SK-N-SH (cell line): ENCODE results near the gene HIF1A. TPM values are rescaled to one million over a fixed set of nuclear protein-coding genes. Genes with fewer than 3 reads are reported as not detected.

Experiments
- CTCF ChIA-PET: fragments of 300-600, 350-600 bp; formaldehyde crosslinking; extraction: SDS; loops from one replicate; lab custom pipeline; 2021; lab: Yijun Ruan, JAX
- POLR2A ChIA-PET: fragments of 350-600 bp; sonication (Branson Sonifier 250); formaldehyde crosslinking; extraction: SDS; loops from one replicate; lab custom pipeline; 2020; ENCODE audit warnings: antibody characterized with exemption, inconsistent platforms; lab: Yijun Ruan, JAX
- DNase-seq: peaks from one replicate; pipeline ENCODE4 v3.0.0; 2012
- H2AFZ ChIP-seq: fragments of 200-600 bp; sonication (generic); 2 replicates; pipeline ENCODE4 v1.8.1; 2016; ENCODE audit warnings: antibody characterized with exemption, mild to moderate bottlenecking, low read depth
- H3F3A ChIP-seq: fragments of 200-600 bp; sonication (generic); replicated peaks from 2 replicates; pipeline ENCODE3; 2016; ENCODE audit warnings: antibody characterized with exemption, mild to moderate bottlenecking; ENCODE audit not compliant: insufficient read depth
- H3K27ac ChIP-seq, 2 experiments: fragments of 200-500 bp in 1 of 2; fragments of 200-600 bp in 1 of 2; sonication (Bioruptor generic) in 1 of 2; sonication (generic), shearing (Covaris generic) in 1 of 2; 2 replicates each; pipeline versions ENCODE4 v1.5.1 to v1.6.1; 2014 to 2016; ENCODE audit warnings: low read depth in 2 of 2, inconsistent platforms in 1 of 2, low read length in 1 of 2, mild to moderate bottlenecking in 1 of 2, mixed read lengths in 1 of 2
- H3K27me3 ChIP-seq: fragments of 200-600 bp; sonication (generic), shearing (Covaris generic); 2 replicates; pipeline ENCODE4 v1.6.1; 2016; ENCODE audit warnings: mixed run types; ENCODE audit not compliant: insufficient read depth
- H3K36me3 ChIP-seq, 2 experiments: fragments of 200-500 bp in 1 of 2; fragments of 200-600 bp in 1 of 2; sonication (Bioruptor generic) in 1 of 2; sonication (generic) in 1 of 2; replicated peaks in 1 of 2; 2 replicates each; pipeline versions ENCODE3 to v1.5.1; 2014 to 2016; ENCODE audit warnings: low read length in 1 of 2, mild to moderate bottlenecking in 1 of 2; ENCODE audit not compliant: insufficient read depth in 2 of 2, control insufficient read depth in 1 of 2
- H3K4me1 ChIP-seq, 2 experiments: fragments of 200-500 bp in 1 of 2; fragments of 200-600 bp in 1 of 2; sonication (Bioruptor generic) in 1 of 2; sonication (generic), shearing (Covaris generic) in 1 of 2; 2 replicates each; pipeline versions ENCODE4 v1.5.1 to v1.6.1; 2014 to 2016; ENCODE audit warnings: low read depth in 1 of 2, low read length in 1 of 2, mixed run types in 1 of 2; ENCODE audit not compliant: insufficient read depth in 2 of 2, control insufficient read depth in 1 of 2
- H3K4me2 ChIP-seq: fragments of 200-600 bp; sonication (generic), shearing (Covaris generic); 2 replicates; pipeline ENCODE4 v1.6.1; 2017; ENCODE audit warnings: mixed run types
- H3K4me3 ChIP-seq, 2 experiments: fragments of 200-500 bp in 1 of 2; fragments of 200-600 bp in 1 of 2; sonication (Bioruptor generic) in 1 of 2; sonication (generic), shearing (Covaris generic) in 1 of 2; 2 replicates each; pipeline versions ENCODE4 v1.5.1 to v1.8.1; 2014 to 2016; ENCODE audit warnings: low read depth in 2 of 2, inconsistent platforms in 1 of 2, low read length in 1 of 2, mild to moderate bottlenecking in 1 of 2, mixed read lengths in 1 of 2, moderate library complexity in 1 of 2
- H3K79me2 ChIP-seq: fragments of 200-600 bp; sonication (generic); 2 replicates; pipeline ENCODE4 v1.8.1; 2017; ENCODE audit warnings: mild to moderate bottlenecking; ENCODE audit not compliant: insufficient read depth
- H3K9ac ChIP-seq: fragments of 200-600 bp; sonication (generic); 2 replicates; pipeline ENCODE4 v1.6.1; 2017; ENCODE audit warnings: mixed run types
- H3K9me2 ChIP-seq: fragments of 200-600 bp; sonication (generic); 2 replicates; pipeline ENCODE4 v1.6.1; 2017; ENCODE audit warnings: mixed run types
- H3K9me3 ChIP-seq: fragments of 200-600 bp; sonication (generic); 2 replicates; pipeline ENCODE4 v1.6.1; 2017; ENCODE audit warnings: mixed run types, mild to moderate bottlenecking, moderate library complexity
- H4K20me1 ChIP-seq: fragments of 200-600 bp; sonication (generic); 2 replicates; pipeline ENCODE4 v1.6.1; 2017; ENCODE audit warnings: mild to moderate bottlenecking, mixed run types; ENCODE audit not compliant: insufficient read depth
- CHD2 ChIP-seq: fragments of 150-350 bp; IDR thresholded peaks from 2 replicates; pipeline ENCODE4 v1.6.1; 2018; ENCODE audit warnings: low read length; ENCODE audit not compliant: partially characterized antibody
- ELF1 ChIP-seq: IDR thresholded peaks from 2 replicates; pipeline ENCODE4 v1.4.0; 2012
- EP300 ChIP-seq, 2 experiments: IDR thresholded peaks; 2 replicates each; pipeline versions ENCODE4 v1.4.0 to v1.6.1; 2012; ENCODE audit warnings: borderline replicate concordance in 1 of 2, low read depth in 1 of 2, low read length in 1 of 2
- EZH2phosphoT487 ChIP-seq: fragments of 200-600 bp; sonication (generic); IDR thresholded peaks from 2 replicates; pipeline ENCODE4 v1.6.1; 2017; ENCODE audit warnings: low read depth, mixed run types, mild to moderate bottlenecking, antibody characterized with exemption, moderate library complexity, borderline replicate concordance
- FOXM1 ChIP-seq: IDR thresholded peaks from 2 replicates; pipeline ENCODE4 v1.4.0; 2012; ENCODE audit warnings: low read depth, mild to moderate bottlenecking
- GABPA ChIP-seq: IDR thresholded peaks from 2 replicates; pipeline ENCODE4 v1.4.0; 2012; ENCODE audit warnings: low read depth, mild to moderate bottlenecking
- GATA2 ChIP-seq: sonication (generic); formaldehyde crosslinking; IDR thresholded peaks from 2 replicates; pipeline ENCODE4 v1.5.0; 2020; ENCODE audit warnings: mild to moderate bottlenecking, missing genetic modification reagents
- JUND ChIP-seq: IDR thresholded peaks from 2 replicates; pipeline ENCODE4 v1.4.0; 2012
- MAX ChIP-seq: IDR thresholded peaks from 2 replicates; pipeline ENCODE4 v1.4.0; 2012; ENCODE audit warnings: low read depth
- MEF2A ChIP-seq: IDR thresholded peaks from 2 replicates; pipeline ENCODE4 v1.4.0; 2012; ENCODE audit warnings: low read depth, borderline replicate concordance
- NRF1 ChIP-seq: IDR thresholded peaks from 2 replicates; pipeline ENCODE4 v1.6.1; 2012; ENCODE audit warnings: low read depth, mild to moderate bottlenecking, low read length
- RAD21 ChIP-seq: IDR thresholded peaks from 2 replicates; pipeline ENCODE4 v1.6.1; 2012; ENCODE audit warnings: mild to moderate bottlenecking, low read length
- RXRA ChIP-seq: IDR thresholded peaks from 2 replicates; pipeline ENCODE4 v1.4.0; 2012; ENCODE audit warnings: low read depth, mild to moderate bottlenecking, borderline replicate concordance
- SMC3 ChIP-seq: IDR thresholded peaks from 2 replicates; pipeline ENCODE4 v1.6.1; 2012; ENCODE audit warnings: low read depth, low read length, improper control_type of control experiment
- USF1 ChIP-seq: IDR thresholded peaks from 2 replicates; pipeline ENCODE4 v1.4.0; 2012; ENCODE audit warnings: low read depth, borderline replicate concordance
- USF2 ChIP-seq: fragments of 150-350 bp; IDR thresholded peaks from 2 replicates; pipeline ENCODE4 v1.6.1; 2017; ENCODE audit warnings: antibody characterized with exemption, low read length, low read depth, borderline replicate concordance
- ZBTB33 ChIP-seq: IDR thresholded peaks from 2 replicates; pipeline ENCODE4 v1.4.0; 2012; ENCODE audit warnings: low read depth, borderline replicate concordance
- WGBS: methylation state at CpG from one replicate; pipeline ENCODE4 v1.1.6; 2017; ENCODE audit warnings: low lambda C conversion rate; 5-methylcytosine and 5-hydroxymethylcytosine counted together
- polyA plus RNA-seq, 3 experiments: library from polyadenylated mRNA; depleted of rRNA; stranded (reverse); fragments of >200 nt; gene quantifications; 2 replicates each; pipeline ENCODE4 v1.2.3, GENCODE V29; 2012

HIF1A gene
- polyA plus RNA-seq, 1 of the 3 experiments (the other 2 are of a cell fraction): 20.8 TPM

- no peak overlapping the region for H3K4me3 ChIP-seq
Observed at GRCh38 chr14:61724133-61724532, 28.8 kb downstream of the HIF1A start.

More at GRCh38 chr14:61724133-61724532, 28.8 kb downstream of the HIF1A start:
- WGBS: 89% methylated on average over 2 of the region's 2 CpGs
- Histone ChIP-seq H2AFZ (no peak overlapping the region), H3K9ac (no peak overlapping the region), H3K4me2 (no peak overlapping the region), H3K4me1 (peaks cover 4 to 5% of the 10 kb centered on the region in 2 experiments; a peak in 3 of 4 replicates), H3K27me3 (no peaks in the 10 kb centered on the region), H3K9me3 (no peaks in the 10 kb centered on the region), H3K27ac (no peak overlapping the region; a peak in 1 of 4 replicates)
- POLR2A ChIA-PET: no interaction called here
- DNase-seq: no peak
- no peak for TF ChIP-seq RAD21
- TF ChIP-seq FOXM1: no peak
- TF ChIP-seq USF1: no peak
- TF ChIP-seq CHD2: no peak
- TF ChIP-seq NRF1: no peak
- no peak for TF ChIP-seq USF2
- no peak for TF ChIP-seq MEF2A
- no peak for TF ChIP-seq JUND
- no peak for TF ChIP-seq MAX
- no peak for TF ChIP-seq ELF1
- no peak for TF ChIP-seq EP300 (IDR thresholded peaks at IDR 0.05; ENCODE audit: borderline replicate concordance in 1 of 2, low read depth in 1 of 2, low read length in 1 of 2)
- TF ChIP-seq GATA2 (CRISPR knock-in tag): no peak
- TF ChIP-seq EZH2phosphoT487: no peak
- no peak for TF ChIP-seq RXRA
- TF ChIP-seq GABPA: no peak
- no peak for TF ChIP-seq ZBTB33
- no peak for TF ChIP-seq SMC3
- TF ChIP-seq, all 33 proteins: peak for 0
- H3K9me2 ChIP-seq: no peaks in the 10 kb centered on the region
- H3F3A ChIP-seq: peaks cover 6% of the 10 kb centered on the region
- CTCF ChIA-PET: no interaction called here
- H3K79me2 ChIP-seq: peaks cover 64% of the 10 kb centered on the region
- H3K36me3 ChIP-seq: peaks cover 66 to 71% of the 10 kb centered on the region in 2 experiments
- peaks cover 21% of the 10 kb centered on the region for H4K20me1 ChIP-seq
